GM21390 (cell line): Measurements from ENCODE around the gene TFPT.

ENCODE experiments used
- ATAC-seq: cut with Tn5 transposase; IDR thresholded peaks from one replicate; pipeline ENCODE4 v1.9.1; 2021; ENCODE audit not compliant: unreplicated experiment

Gene TFPT

GRCh38 chr19:54149021-54149812, 33.8 kb upstream of the TFPT start:
- no peak for ATAC-seq

DNA sequence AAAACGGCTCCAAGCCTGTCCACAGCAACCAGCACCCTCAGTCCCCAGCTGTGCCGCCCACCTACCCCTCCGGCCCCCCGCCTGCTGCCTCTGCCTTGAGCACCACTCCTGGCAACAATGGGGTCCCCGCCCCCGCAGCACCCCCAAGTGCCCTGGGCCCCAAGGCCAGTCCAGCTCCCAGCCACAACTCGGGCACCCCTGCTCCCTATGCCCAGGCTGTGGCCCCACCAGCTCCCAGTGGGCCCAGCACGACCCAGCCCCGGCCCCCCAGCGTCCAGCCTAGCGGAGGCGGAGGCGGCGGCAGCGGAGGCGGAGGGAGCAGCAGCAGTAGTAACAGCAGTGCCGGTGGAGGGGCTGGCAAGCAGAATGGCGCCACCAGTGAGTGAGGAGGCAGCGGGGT, 32.7 kb upstream of the TFPT start:
- no peak for ATAC-seq

GRCh38 chr19:54147676-54148075, 32.2 kb upstream of the TFPT start:
- no peak for ATAC-seq

DNA sequence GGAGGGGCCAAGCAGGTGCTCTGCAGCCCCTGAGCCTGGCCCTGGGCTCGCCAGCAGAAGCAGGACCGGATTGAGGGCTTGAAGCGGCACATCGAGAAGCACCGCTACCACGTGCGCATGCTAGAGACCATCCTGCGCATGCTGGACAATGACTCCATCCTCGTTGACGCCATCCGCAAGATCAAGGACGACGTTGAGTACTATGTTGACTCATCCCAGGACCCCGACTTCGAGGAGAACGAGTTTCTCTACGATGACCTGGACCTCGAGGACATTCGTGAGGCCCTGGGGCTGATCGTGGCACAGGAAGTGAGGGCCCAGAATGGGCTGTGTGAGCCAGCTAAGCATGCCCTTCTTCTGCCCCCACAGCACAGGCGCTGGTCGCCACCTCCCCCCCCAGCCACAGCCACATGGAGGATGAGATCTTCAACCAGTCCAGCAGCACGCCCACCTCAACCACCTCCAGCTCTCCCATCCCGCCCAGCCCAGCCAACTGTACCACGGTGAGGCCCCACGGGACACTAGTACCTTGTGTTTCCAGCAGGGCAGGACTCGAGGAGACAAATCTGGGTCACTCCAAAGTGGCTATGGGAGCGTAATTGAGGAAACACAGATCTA, 30.2 kb upstream of the TFPT start:
- no peak for ATAC-seq

- ATAC-seq: no peak
These were observed 26.8 kb upstream of the TFPT start for GRCh38 chr19:54142166-54142780.

DNA sequence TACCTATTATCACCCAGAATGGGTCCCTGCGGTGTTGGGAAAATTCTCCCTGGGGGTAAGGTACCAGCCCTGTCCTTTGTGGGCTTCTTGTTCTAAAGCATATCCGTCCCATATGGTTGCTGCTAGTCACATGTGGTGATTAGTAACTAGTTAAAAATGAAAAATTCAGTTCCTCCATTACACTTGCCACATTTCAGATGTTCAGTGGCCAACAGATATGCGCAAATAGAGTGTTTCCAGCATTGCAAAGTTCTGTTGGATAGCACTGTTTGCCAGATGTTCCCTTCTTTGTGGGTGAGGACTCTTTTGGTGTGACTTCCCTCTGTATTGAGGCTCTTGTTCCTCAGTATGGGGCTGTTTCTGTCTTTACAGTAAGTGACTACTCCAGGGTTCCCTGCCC, 25.9 kb upstream of the TFPT start:
- no peak for ATAC-seq

DNA sequence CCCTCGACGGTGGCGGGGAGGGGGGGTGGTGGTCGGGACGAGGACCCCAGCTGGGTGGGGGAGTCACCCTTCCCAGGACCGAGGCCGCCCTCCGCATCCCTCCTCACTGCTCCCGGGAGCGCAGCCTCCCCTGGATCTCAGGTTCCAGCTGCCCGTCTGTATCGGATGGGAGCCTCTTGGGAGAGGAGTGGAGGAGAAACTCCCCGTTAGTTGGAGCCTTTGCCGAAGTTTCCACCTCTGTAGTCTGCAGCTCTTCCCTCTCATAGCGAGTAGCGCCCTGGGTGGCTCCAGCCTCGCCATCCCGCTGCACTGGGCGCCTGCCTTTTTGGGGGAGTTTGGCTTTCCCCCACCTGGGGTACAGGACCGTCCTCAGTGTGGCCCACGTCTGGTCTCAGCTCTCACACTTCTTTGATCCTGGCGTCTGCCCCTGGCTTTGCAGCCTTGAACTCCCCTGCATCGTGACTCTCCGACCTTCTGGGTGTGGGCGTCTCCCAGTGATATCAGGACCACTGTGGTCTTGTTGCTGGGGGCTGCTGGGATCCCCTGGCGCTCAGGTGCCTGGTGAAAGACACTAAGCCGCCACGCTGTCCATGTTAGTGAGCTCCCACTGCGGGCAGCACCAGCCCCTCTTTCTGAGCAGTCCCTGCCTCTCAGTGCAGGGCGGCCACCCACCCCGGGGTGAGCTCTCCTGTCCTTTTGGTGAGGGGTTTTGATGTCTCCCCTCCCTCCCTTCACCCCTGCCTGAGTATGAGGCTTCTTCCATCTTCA, 23.2 kb upstream of the TFPT start:
- ATAC-seq: no peak

DNA sequence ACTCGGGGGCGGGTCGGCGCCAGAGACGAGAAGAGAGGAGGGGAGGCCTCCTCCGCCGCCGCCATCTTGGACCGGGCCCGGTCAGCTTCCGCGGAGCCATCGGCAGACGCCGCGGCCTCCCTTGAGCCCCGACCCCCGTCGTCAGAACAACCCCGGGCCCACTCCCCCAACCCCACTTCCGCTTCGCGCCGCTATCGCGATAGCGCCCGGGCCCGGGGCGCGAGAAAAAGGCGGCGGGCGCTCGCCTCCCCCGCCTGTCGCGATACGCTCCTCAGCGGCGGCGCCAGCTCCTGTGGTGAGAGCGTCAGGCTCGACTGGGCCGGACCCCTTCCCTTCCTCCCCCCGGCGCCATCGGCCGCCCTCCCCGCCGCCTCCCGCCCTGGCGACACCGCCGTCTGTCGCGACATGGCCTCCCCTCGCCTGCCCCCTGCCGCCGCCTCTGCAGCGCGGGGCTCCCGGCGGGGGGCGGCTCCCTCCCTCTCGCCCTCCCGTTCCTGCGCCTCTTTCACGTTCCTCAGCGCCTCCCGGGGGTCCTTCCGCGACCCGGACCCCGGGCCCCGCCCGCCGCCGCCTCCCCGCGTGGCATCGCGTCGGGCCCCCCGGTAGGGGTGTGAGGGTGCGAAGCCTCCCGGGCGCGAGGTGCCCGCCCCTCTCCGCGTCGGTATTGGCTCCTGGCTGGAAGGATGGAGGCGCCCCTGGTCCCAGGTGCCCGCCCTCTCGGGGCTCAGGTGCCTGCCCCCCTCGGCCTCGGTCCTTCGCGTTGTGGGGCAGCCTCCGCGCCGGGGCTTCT, 22.4 kb upstream of the TFPT start, which contains the start of gene CNOT3:
CNOT3 (plus strand) TSS at position 64 of the 790 bp plus-strand sequence. CDS start 5,217 bp downstream, outside the sequence.
- no peak for ATAC-seq

DNA sequence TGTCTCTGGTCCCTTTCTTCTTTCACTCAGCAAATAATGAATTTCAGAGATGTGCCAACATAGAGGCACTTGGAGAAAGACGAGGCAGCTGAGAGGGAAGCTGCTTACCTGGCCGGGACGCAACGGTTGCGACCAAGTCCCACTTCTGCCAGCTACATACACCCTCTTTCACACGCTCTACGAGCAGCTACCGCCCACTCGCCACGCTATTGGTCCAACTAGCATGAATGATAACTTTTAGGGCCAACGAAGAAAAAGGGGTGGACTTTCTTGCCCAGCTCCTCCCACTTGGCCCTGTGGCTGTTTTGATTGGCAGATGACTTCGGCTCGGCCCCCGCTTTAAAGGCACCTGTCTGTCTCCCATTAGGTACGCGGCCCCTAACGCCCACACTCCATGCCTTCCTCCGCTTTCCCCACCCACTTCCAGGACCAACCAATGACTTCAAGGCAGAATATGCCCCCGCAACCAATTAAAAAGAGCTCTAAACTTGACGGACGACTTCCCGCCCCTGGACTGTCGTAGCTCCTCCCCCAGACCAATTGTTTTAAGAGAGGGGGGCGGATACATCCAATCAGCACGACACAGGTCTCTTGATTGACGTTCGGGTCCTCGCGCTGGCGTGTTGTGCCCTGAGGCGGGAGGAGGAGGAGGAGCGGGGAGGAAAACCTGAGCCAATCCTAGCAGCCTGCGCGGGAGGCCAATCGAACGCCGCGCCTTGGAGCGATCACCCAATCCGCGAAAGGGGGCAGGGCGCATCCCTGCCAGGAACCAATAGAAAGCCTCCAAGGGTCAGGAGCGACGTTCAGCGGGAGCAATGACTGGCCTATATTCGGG, 21.6 kb upstream of the TFPT start:
- ATAC-seq: peak; percentile 77

- peak; percentile 0 for ATAC-seq
These were observed 20.8 kb upstream of the TFPT start for GRCh38 chr19:54136086-54136863.

GRCh38 chr19:54133957-54134590, 18.6 kb upstream of the TFPT start:
- no peak for ATAC-seq

GRCh38 chr19:54133312-54133956, 18.0 kb upstream of the TFPT start:
- ATAC-seq: no peak

- no peak for ATAC-seq
These were observed 14.2 kb upstream of the TFPT start for GRCh38 chr19:54129617-54129996.

DNA sequence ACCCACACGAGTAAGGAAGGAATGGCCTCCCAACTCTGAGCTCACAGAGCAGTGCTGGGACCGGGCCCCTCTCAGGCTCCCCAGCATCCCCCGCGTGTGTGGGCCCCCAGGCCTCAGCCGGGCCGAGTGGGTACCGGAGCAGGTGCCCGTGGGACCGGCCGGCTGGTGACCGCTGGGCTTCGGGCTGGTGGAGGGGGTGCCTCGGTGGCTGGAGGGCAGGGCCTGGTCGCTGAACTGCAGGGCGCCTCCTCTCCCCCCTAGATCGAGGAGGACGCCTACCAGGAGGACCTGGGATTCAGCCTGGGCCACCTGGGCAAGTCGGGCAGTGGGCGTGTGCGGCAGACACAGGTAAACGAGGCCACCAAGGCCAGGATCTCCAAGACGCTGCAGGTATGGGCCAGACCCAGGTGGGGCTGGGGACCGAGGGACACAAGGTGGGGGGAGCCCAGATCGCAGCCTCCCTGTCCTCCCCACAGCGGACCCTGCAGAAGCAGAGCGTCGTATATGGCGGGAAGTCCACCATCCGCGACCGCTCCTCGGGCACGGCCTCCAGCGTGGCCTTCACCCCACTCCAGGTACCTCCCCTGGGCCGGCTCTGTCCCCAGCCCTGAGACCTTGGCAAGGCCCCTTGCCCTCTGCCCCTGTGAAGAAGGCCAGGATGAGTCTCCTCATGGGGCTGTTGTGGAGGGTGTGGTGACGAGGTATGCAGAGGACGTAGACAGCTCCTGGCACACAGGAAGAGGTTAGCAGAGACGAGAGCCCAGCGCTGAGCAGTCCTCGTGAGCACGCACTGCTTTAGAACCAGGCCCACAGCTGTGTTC, 13.5 kb upstream of the TFPT start:
- no peak for ATAC-seq

GRCh38 chr19:54128441-54128725, 12.9 kb upstream of the TFPT start:
- ATAC-seq: no peak

DNA sequence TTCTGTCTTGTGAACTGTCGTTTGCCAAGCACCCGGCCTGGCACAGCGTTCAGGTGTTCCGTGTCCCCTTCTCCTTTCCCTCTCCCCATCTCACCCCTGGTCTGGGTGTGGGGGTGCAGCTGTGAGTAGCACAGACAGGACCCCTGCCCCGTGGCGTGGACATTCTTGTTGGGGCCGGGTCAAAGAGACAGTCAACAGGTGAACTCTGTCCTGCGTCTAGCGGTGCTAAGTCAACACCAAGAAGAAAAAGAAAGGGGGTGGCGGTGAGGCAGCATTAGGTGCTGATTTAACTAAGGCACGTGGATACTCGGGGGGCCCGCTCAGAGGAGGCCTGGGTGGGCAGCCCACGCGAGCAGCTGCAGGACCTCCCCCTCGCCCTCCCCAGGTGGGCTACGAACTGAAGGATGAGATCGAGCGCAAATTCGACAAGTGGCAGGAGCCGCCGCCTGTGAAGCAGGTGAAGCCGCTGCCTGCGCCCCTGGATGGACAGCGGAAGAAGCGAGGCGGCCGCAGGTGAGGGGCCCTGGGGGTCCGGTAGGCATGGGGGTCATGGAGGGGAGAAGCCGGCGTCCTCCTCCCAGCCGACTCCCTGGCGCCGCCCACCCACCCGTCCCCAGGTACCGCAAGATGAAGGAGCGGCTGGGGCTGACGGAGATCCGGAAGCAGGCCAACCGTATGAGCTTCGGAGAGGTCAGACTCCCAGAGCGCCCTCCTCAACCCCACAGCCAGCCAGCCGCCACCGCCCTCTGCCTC, 12.4 kb upstream of the TFPT start:
- no peak for ATAC-seq

DNA sequence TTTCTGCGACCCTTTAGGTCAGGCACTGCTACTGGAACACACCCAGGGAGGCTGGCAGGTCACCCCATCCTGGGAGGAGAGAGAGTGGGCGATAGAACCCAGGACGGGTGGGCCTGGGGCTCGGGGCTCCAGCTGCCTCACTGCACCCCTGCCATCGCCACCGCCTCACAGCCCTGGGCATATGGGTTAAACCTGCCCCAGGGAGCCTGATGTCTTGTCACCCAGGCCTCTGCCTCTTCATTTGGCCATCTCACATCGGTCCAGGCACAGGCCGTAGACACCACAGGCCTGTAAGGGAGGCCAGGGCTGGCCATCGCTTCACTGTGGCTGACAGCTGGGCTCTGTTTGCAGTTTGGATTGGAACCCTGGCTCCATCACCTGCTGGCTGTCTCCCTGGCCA, 10.3 kb upstream of the TFPT start:
- ATAC-seq: no peak
